ENCODE data around the gene ACTL7B.

DNA sequence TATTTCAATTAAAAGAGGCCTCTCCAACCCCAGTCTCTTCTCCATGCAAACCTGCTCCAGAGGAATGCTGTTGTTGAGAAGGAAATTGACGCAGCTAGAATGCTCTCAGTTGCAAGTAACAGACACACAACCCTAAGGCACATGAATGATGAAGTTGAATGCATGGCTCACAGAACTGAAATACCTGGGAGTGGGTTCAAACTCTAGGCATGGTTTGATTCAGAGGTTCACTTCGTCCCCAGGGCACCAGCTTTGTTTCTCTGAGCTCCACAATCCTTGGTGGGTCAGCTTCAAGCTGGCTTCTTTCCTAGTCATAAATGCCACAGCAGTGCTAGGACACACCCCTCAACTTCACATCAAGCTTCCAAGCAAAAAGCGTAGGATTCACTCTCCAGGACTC, 4.6 kb downstream of the ACTL7B start:
- no peak for TF ChIP-seq POLR2A (IDR thresholded peaks at IDR 0.05)
- TF ChIP-seq, protein P1, sequence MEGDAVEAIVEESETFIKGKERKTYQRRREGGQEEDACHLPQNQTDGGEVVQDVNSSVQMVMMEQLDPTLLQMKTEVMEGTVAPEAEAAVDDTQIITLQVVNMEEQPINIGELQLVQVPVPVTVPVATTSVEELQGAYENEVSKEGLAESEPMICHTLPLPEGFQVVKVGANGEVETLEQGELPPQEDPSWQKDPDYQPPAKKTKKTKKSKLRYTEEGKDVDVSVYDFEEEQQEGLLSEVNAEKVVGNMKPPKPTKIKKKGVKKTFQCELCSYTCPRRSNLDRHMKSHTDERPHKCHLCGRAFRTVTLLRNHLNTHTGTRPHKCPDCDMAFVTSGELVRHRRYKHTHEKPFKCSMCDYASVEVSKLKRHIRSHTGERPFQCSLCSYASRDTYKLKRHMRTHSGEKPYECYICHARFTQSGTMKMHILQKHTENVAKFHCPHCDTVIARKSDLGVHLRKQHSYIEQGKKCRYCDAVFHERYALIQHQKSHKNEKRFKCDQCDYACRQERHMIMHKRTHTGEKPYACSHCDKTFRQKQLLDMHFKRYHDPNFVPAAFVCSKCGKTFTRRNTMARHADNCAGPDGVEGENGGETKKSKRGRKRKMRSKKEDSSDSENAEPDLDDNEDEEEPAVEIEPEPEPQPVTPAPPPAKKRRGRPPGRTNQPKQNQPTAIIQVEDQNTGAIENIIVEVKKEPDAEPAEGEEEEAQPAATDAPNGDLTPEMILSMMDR (IDR thresholded peaks at IDR 0.05), result no peak
